B cell (primary cell): ENCODE results near the gene EZH2. TPM values are rescaled to one million over a fixed set of nuclear protein-coding genes. Genes with fewer than 3 reads are reported as not detected.

ENCODE experiments used
- ATAC-seq: fragments of 200-7000 bp; cut with Tn5 transposase; one replicate; pipeline ENCODE4 v1.10.0; 2021; ENCODE audit warnings: low read depth, mild to moderate bottlenecking, moderate number of reproducible peaks, moderate library complexity
- CTCF ChIA-PET: fragments of 350-600 bp; sonication (Branson Sonifier 250); formaldehyde crosslinking; loops from one replicate; lab custom pipeline; 2021; ENCODE audit warnings: antibody characterized with exemption, inconsistent platforms; lab: Charles Lee
- POLR2A ChIA-PET: fragments of 350-600 bp; sonication (Branson Sonifier 250); formaldehyde crosslinking; loops from one replicate; lab custom pipeline; 2021; ENCODE audit warnings: antibody characterized with exemption; lab: Charles Lee
- DNase-seq: peaks from one replicate; pipeline ENCODE4 v3.0.0; 2013
- H2AFZ ChIP-seq: 2 replicates; pipeline ENCODE4 v1.6.1; 2012; ENCODE audit warnings: mild to moderate bottlenecking, low read depth, low read length; ENCODE audit not compliant: insufficient read depth, poor library complexity, severe bottlenecking
- H3K27ac ChIP-seq, 2 donors: 1 replicate in 1 of 2; 2 replicates in 1 of 2; pipeline ENCODE4 v1.5.1; 2012 to 2013; ENCODE audit warnings: low read length in 2 of 2, mild to moderate bottlenecking in 2 of 2, moderate library complexity in 1 of 2
- H3K27me3 ChIP-seq, 4 experiments: fragments of 200-600 bp in 1 of 4; sonication (generic) in 1 of 4; replicated peaks in 1 of 4; 1 replicate in 2 of 4; 2 replicates in 2 of 4; pipeline versions ENCODE4 v1.6.1 to v1.7.0; 2013 to 2016; ENCODE audit warnings: low read length in 3 of 4, mild to moderate bottlenecking in 2 of 4, mixed read lengths in 1 of 4, moderate library complexity in 1 of 4; ENCODE audit not compliant: insufficient read depth in 4 of 4, control insufficient read depth in 3 of 4; ENCODE audit errors: control extremely low read depth in 1 of 4
- H3K36me3 ChIP-seq, 2 experiments: replicated peaks in 1 of 2; 1 replicate in 1 of 2; 2 replicates in 1 of 2; pipeline versions ENCODE4 v1.6.1 to v1.7.1; 2013; ENCODE audit warnings: low read length in 1 of 2; ENCODE audit not compliant: insufficient read depth in 2 of 2, control insufficient read depth in 1 of 2; ENCODE audit errors: control extremely low read depth in 1 of 2, extremely low read depth in 1 of 2
- H3K4me1 ChIP-seq, 2 donors: fragments of 200-600 bp in 1 of 2; sonication (generic) in 1 of 2; 1 replicate in 1 of 2; 2 replicates in 1 of 2; pipeline versions ENCODE4 v1.5.1 to v1.6.1; 2013 to 2017; ENCODE audit warnings: low read length in 2 of 2; ENCODE audit not compliant: control insufficient read depth in 2 of 2, insufficient read depth in 2 of 2
- H3K4me2 ChIP-seq: replicated peaks from 2 replicates; pipeline ENCODE3; 2012; ENCODE audit warnings: mild to moderate bottlenecking, low read depth, low read length; ENCODE audit not compliant: poor library complexity, severe bottlenecking
- H3K4me3 ChIP-seq, 5 experiments: fragments of 200-600 bp in 1 of 5; sonication (generic) in 1 of 5; 1 replicate in 3 of 5; 2 replicates in 2 of 5; pipeline versions ENCODE4 v1.5.1 to v1.7.0; 2011 to 2016; ENCODE audit warnings: low read length in 4 of 5, mild to moderate bottlenecking in 4 of 5, low read depth in 2 of 5, control low read depth in 1 of 5, moderate library complexity in 1 of 5; ENCODE audit not compliant: insufficient read depth in 1 of 5; ENCODE audit errors: control extremely low read depth in 1 of 5, extremely low read depth in 1 of 5
- H3K79me2 ChIP-seq: fragments of 200-600 bp; sonication (generic); one replicate; pipeline ENCODE4 v1.6.0; 2016; ENCODE audit warnings: low read length; ENCODE audit not compliant: control insufficient read depth, insufficient read depth
- H3K9ac ChIP-seq: fragments of 200-600 bp; sonication (generic); 2 replicates; pipeline ENCODE4 v1.6.1; 2017; ENCODE audit warnings: mild to moderate bottlenecking, low read length, moderate library complexity
- H3K9me3 ChIP-seq, 3 donors: one replicate each; pipeline versions ENCODE4 v1.6.1 to v1.7.1; 2013; ENCODE audit warnings: low read length in 2 of 3; ENCODE audit not compliant: control insufficient read depth in 2 of 3, insufficient read depth in 1 of 3; ENCODE audit errors: control extremely low read depth in 1 of 3
- H4K20me1 ChIP-seq: 2 replicates; pipeline ENCODE4 v1.6.0; 2012; ENCODE audit warnings: mild to moderate bottlenecking, low read length; ENCODE audit not compliant: insufficient read depth, control insufficient read depth, poor library complexity, severe bottlenecking
- H3K27ac Mint-ChIP-seq: one replicate; pipeline ENCODE4 v1.8.0; 2021; ENCODE audit warnings: mixed read lengths
- H3K27me3 Mint-ChIP-seq: one replicate; pipeline ENCODE4 v1.8.0; 2021; ENCODE audit warnings: mixed read lengths
- H3K4me1 Mint-ChIP-seq: one replicate; pipeline ENCODE4 v1.8.0; 2021; ENCODE audit warnings: mixed read lengths
- H3K4me3 Mint-ChIP-seq: one replicate; pipeline ENCODE4 v1.8.0; 2021; ENCODE audit warnings: mixed read lengths
- H3K9me3 Mint-ChIP-seq: one replicate; pipeline ENCODE4 v1.8.0; 2022; ENCODE audit warnings: mixed read lengths; ENCODE audit not compliant: insufficient read depth
- EZH2 ChIP-seq: IDR thresholded peaks from 2 replicates; pipeline ENCODE4 v1.6.1; 2012; ENCODE audit warnings: borderline replicate concordance, low read depth, mild to moderate bottlenecking, moderate library complexity, low read length; ENCODE audit not compliant: insufficient read depth, poor library complexity, severe bottlenecking
- WGBS: methylation state at CpG from one replicate; pipeline ENCODE4 v1.1.5; 2013; ENCODE audit warnings: missing lambda C conversion rate; ENCODE audit not compliant: insufficient coverage; 5-methylcytosine and 5-hydroxymethylcytosine counted together
- intact Hi-C: fragments of 100-400 bp; cut with micrococcal nuclease; formaldehyde crosslinking; loops from one replicate; pipeline ENCODE4 v1.10.0; 2022
- polyA plus RNA-seq: library from polyadenylated mRNA; depleted of rRNA; stranded (reverse); fragments of >200 nt; gene quantifications from 2 replicates; pipeline ENCODE4 v1.2.3, GENCODE V29; 2012
- total RNA-seq, 2 donors: library from RNA; stranded (reverse); fragments of 120-200 nt in 1 of 2; gene quantifications; 1 replicate in 1 of 2; 2 replicates in 1 of 2; pipeline versions ENCODE4 v1.2.3 to v1.2.4, GENCODE V29; 2013 to 2022
- TF ChIP-seq, protein P1 (sequence below): fragments of 200-600 bp; IDR thresholded peaks from one replicate; pipeline ENCODE4 v1.8.0; 2022; ENCODE audit warnings: antibody characterized with exemption, mild to moderate bottlenecking

EZH2 gene
- total and polyA plus RNA-seq, 2 donors (not counting 1 experiment from before 2014, with no cell fraction given), result 5.1 to 10.3 TPM

DNA sequence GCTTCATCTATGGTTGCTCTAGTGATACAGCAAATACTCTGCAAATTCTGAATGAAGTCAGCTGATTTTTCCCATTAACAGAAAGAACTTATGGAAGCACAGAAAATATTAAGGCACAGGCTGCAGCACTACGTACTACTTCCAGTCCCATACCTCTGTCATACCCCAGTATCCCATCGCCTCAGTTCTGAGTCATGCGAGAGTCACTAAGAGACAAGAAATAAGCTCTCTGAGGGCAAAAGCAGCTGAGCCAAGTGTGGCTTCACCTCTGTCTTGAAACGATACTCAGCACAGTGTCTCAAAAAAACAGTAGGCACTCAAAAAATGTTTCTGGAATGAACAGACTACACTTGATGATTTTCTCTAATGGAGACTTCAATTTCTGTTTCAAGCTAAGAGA lies 48.2 kb downstream of the EZH2 start:
- intact Hi-C loops, result no loop called here
- Histone ChIP-seq H3K4me3 (no peak overlapping the region), H3K4me1 (peaks cover 6 to 7% of the 10 kb centered on the region in 2 donors), H3K27me3 (no peaks in the 10 kb centered on the region), H3K4me2 (no peak overlapping the region), H3K27ac (no peak overlapping the region), H3K36me3 (no peaks in the 10 kb centered on the region), H2AFZ (no peak overlapping the region), H3K79me2 (peaks cover 18% of the 10 kb centered on the region), H3K9me3 (peaks cover 0 to 11% (median 0%) of the 10 kb centered on the region in 3 donors), H4K20me1 (no peaks in the 10 kb centered on the region), H3K9ac (no peak overlapping the region)
- no peaks in the 10 kb centered on the region for H3K27me3 Mint-ChIP-seq
- peaks cover 15% of the 10 kb centered on the region for H3K4me1 Mint-ChIP-seq
- ATAC-seq (no peak), DNase-seq (no peak)
- peaks cover 4% of the 10 kb centered on the region for H3K9me3 Mint-ChIP-seq
- CTCF ChIA-PET, result no interaction called here
- TF ChIP-seq, protein P1, sequence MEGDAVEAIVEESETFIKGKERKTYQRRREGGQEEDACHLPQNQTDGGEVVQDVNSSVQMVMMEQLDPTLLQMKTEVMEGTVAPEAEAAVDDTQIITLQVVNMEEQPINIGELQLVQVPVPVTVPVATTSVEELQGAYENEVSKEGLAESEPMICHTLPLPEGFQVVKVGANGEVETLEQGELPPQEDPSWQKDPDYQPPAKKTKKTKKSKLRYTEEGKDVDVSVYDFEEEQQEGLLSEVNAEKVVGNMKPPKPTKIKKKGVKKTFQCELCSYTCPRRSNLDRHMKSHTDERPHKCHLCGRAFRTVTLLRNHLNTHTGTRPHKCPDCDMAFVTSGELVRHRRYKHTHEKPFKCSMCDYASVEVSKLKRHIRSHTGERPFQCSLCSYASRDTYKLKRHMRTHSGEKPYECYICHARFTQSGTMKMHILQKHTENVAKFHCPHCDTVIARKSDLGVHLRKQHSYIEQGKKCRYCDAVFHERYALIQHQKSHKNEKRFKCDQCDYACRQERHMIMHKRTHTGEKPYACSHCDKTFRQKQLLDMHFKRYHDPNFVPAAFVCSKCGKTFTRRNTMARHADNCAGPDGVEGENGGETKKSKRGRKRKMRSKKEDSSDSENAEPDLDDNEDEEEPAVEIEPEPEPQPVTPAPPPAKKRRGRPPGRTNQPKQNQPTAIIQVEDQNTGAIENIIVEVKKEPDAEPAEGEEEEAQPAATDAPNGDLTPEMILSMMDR, result no peak
- no peak for TF ChIP-seq EZH2
- no peak overlapping the region for H3K4me3 Mint-ChIP-seq
- 97% methylated on average over 4 of the region's 4 CpGs for WGBS
- H3K27ac Mint-ChIP-seq, result no peak overlapping the region
- POLR2A ChIA-PET, result no interaction called here

DNA sequence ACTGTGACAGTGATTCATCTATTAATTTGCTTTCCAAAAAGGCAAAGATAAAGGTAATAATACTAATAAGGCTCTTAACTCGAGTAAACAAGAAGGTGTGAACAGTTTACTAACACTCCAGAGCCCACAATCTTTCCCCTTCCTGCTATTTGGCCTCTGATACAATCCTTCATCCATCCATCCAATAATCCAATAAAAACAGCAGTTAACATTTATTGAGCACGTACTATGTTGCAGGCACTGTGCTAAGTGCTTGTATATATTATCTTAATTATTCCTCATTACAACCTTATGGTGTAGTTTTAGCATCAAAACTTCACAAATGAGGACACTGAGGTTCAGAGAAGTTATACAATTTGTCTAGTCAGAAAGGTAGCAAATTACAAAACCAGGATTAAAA lies 49.5 kb downstream of the EZH2 start:
- Histone ChIP-seq H3K4me2 (no peak overlapping the region), H3K27ac (no peak overlapping the region), H3K9ac (no peak overlapping the region), H3K79me2 (peaks cover 18% of the 10 kb centered on the region), H3K4me1 (peaks cover 6 to 7% of the 10 kb centered on the region in 2 donors), H4K20me1 (no peaks in the 10 kb centered on the region), H3K36me3 (no peaks in the 10 kb centered on the region), H2AFZ (no peak overlapping the region), H3K27me3 (no peaks in the 10 kb centered on the region), H3K9me3 (peaks cover 0 to 10% (median 0%) of the 10 kb centered on the region in 3 donors), H3K4me3 (no peak overlapping the region)
- peaks cover 4% of the 10 kb centered on the region for H3K9me3 Mint-ChIP-seq
- no peak overlapping the region for H3K4me3 Mint-ChIP-seq
- POLR2A ChIA-PET, result no interaction called here
- no peak overlapping the region for H3K27ac Mint-ChIP-seq
- no peaks in the 10 kb centered on the region for H3K27me3 Mint-ChIP-seq
- intact Hi-C loops, result no loop called here
- ATAC-seq, result no peak
- DNase-seq, result no peak
- WGBS, result no CpG with 5 or more reads among the region's 2 CpGs
- peaks cover 11% of the 10 kb centered on the region for H3K4me1 Mint-ChIP-seq
- CTCF ChIA-PET, result no interaction called here
- TF ChIP-seq, protein P1, result no peak
- TF ChIP-seq EZH2, result no peak
